Measurements from ENCODE around the gene PRKN.

Gene PRKN

DNA sequence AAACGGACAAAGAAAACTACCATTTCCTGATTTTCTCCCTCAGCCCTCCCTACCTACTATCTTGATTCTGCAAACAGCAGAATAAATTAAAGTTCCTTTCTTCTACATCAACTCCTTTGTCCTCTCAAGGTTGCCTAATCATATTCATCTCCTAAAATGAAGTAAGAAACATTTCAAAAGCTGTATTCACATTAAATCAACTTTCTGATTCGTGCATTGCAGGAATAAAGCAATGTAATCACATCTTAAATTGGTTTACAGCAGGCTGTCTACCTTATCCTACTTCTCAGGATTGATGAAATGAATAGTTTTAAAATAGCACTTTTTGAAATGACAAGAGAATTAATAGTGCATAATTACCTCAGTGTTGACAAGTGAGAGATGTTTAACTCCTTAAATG, 25.1 kb downstream of the PRKN start:
- H3K4me3 ChIP-seq (ENCODE audit: low read depth in 1 of 2, low read length in 2 of 2): no peak overlapping the region
- H3K4me1 ChIP-seq (ENCODE audit: control insufficient read depth in 1 of 2, insufficient read depth in 2 of 2, low read length in 2 of 2): peaks cover 0 to 9% of the 10 kb centered on the region in 2 donors
- no peak overlapping the region for H3K27ac ChIP-seq (ENCODE audit: low read depth, low read length)
- H3K27me3 ChIP-seq (ENCODE audit: control insufficient read depth in 1 of 2, insufficient read depth in 2 of 2, low read length in 2 of 2): no peaks in the 10 kb centered on the region
- no peaks in the 10 kb centered on the region for H3K9me3 ChIP-seq (ENCODE audit: control insufficient read depth in 1 of 2, low read length in 2 of 2)
- no peak overlapping the region for H3K9ac ChIP-seq (ENCODE audit: low read depth in 1 of 2, low read length in 2 of 2)
- no peaks in the 10 kb centered on the region for H3K36me3 ChIP-seq (ENCODE audit: control insufficient read depth in 1 of 2, insufficient read depth in 2 of 2, low read length in 2 of 2)

DNA sequence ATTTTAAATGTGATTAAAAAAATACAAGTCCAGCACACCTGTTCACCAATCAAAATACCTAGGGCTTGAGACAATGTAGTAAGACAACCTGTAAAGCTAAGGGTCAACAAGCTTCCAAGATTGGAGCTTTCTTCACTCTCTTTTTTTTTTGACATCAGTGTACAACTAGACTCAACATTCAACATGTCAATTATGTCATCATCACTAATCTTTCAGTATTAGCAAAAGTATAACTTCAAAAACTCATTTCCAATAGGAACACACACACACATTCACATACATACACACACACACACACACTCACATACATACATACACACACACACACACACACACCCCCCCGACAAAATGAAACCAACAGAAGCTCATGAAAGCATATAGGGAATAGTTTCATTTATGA, 26.0 kb downstream of the PRKN start:
- no peaks in the 10 kb centered on the region for H3K9me3 ChIP-seq (ENCODE audit: control insufficient read depth in 1 of 2, low read length in 2 of 2)
- H3K4me3 ChIP-seq (ENCODE audit: low read depth in 1 of 2, low read length in 2 of 2): no peak overlapping the region
- H3K4me1 ChIP-seq (ENCODE audit: control insufficient read depth in 1 of 2, insufficient read depth in 2 of 2, low read length in 2 of 2): peaks cover 0 to 9% of the 10 kb centered on the region in 2 donors
- no peaks in the 10 kb centered on the region for H3K36me3 ChIP-seq (ENCODE audit: control insufficient read depth in 1 of 2, insufficient read depth in 2 of 2, low read length in 2 of 2)
- H3K9ac ChIP-seq (ENCODE audit: low read depth in 1 of 2, low read length in 2 of 2): no peak overlapping the region
- H3K27me3 ChIP-seq (ENCODE audit: control insufficient read depth in 1 of 2, insufficient read depth in 2 of 2, low read length in 2 of 2): no peaks in the 10 kb centered on the region
- H3K27ac ChIP-seq (ENCODE audit: low read depth, low read length): no peak overlapping the region

DNA sequence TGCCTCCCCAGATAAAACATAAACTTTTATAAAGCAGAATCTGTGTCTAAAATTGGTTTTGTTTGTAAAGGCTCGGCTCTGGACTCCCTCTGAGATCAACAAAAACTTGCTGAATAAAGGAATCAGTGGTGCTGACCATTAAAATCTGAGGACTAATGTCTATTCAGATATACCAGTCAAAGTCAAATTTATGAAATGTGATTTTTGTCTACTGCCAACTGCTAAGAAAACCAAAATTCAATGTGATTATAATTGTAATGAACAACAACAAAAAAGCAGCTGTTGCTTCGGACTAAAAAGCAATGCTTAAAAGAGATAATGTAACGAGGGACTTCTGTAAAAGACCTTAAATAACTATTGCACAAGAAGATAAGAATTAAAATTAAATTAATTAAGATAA, 26.6 kb downstream of the PRKN start:
- H3K27ac ChIP-seq (ENCODE audit: low read depth, low read length): no peak overlapping the region
- no peaks in the 10 kb centered on the region for H3K36me3 ChIP-seq (ENCODE audit: control insufficient read depth in 1 of 2, insufficient read depth in 2 of 2, low read length in 2 of 2)
- no peaks in the 10 kb centered on the region for H3K9me3 ChIP-seq (ENCODE audit: control insufficient read depth in 1 of 2, low read length in 2 of 2)
- H3K4me1 ChIP-seq (ENCODE audit: control insufficient read depth in 1 of 2, insufficient read depth in 2 of 2, low read length in 2 of 2): peaks cover 0 to 9% of the 10 kb centered on the region in 2 donors
- no peak overlapping the region for H3K9ac ChIP-seq (ENCODE audit: low read depth in 1 of 2, low read length in 2 of 2)
- no peak overlapping the region for H3K4me3 ChIP-seq (ENCODE audit: low read depth in 1 of 2, low read length in 2 of 2)
- no peaks in the 10 kb centered on the region for H3K27me3 ChIP-seq (ENCODE audit: control insufficient read depth in 1 of 2, insufficient read depth in 2 of 2, low read length in 2 of 2)

DNA sequence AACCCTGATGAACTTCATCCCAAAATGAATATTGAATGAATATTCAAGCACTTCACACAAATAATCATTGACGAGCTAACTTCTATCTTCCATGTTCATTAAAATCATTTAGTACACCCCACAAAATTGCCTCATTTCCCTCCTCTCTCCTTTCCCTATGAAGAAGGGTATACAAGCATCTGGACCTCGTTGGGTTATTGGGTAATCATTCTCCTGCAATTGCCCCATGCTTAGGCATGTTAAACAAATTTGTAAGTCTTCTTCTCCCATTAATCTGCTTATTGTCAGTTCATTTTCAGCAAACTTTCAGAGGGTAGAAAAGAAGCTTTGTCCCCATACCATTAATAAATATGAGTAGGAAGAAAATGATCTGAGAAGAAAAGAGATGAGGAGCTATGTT, 27.6 kb downstream of the PRKN start:
- H3K9ac ChIP-seq (ENCODE audit: low read depth in 1 of 2, low read length in 2 of 2): no peak overlapping the region
- no peaks in the 10 kb centered on the region for H3K27me3 ChIP-seq (ENCODE audit: control insufficient read depth in 1 of 2, insufficient read depth in 2 of 2, low read length in 2 of 2)
- H3K27ac ChIP-seq (ENCODE audit: low read depth, low read length): no peak overlapping the region
- peaks cover 0 to 9% of the 10 kb centered on the region in 2 donors for H3K4me1 ChIP-seq (ENCODE audit: control insufficient read depth in 1 of 2, insufficient read depth in 2 of 2, low read length in 2 of 2)
- H3K36me3 ChIP-seq (ENCODE audit: control insufficient read depth in 1 of 2, insufficient read depth in 2 of 2, low read length in 2 of 2): no peaks in the 10 kb centered on the region
- H3K9me3 ChIP-seq (ENCODE audit: control insufficient read depth in 1 of 2, low read length in 2 of 2): no peaks in the 10 kb centered on the region
- no peak overlapping the region for H3K4me3 ChIP-seq (ENCODE audit: low read depth in 1 of 2, low read length in 2 of 2)

DNA sequence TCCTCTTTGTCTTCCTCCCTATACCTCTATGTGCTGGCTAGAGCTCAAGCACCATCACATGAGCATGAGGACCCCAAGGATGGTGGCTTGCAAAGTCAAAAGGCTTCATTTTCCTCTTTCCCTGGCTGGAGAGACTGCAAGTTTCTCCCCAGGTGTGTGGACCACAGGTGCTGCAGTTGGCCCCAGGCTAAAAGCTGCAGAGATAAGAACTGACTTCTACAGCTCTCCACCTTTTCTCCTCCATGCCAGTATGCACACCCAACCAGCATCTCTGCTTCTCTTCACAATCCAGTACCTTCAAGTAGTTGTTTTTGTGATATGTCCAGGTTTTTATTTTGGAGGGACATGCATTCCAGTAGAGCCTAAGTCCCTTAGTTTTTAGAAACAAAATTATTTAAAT, 29.1 kb downstream of the PRKN start:
- H3K9me3 ChIP-seq (ENCODE audit: control insufficient read depth in 1 of 2, low read length in 2 of 2): no peaks in the 10 kb centered on the region
- H3K27me3 ChIP-seq (ENCODE audit: control insufficient read depth in 1 of 2, insufficient read depth in 2 of 2, low read length in 2 of 2): no peaks in the 10 kb centered on the region
- peaks cover 0 to 9% of the 10 kb centered on the region in 2 donors for H3K4me1 ChIP-seq (ENCODE audit: control insufficient read depth in 1 of 2, insufficient read depth in 2 of 2, low read length in 2 of 2)
- no peak overlapping the region for H3K4me3 ChIP-seq (ENCODE audit: low read depth in 1 of 2, low read length in 2 of 2)
- no peak overlapping the region for H3K9ac ChIP-seq (ENCODE audit: low read depth in 1 of 2, low read length in 2 of 2)
- no peak overlapping the region for H3K27ac ChIP-seq (ENCODE audit: low read depth, low read length)
- no peaks in the 10 kb centered on the region for H3K36me3 ChIP-seq (ENCODE audit: control insufficient read depth in 1 of 2, insufficient read depth in 2 of 2, low read length in 2 of 2)

DNA sequence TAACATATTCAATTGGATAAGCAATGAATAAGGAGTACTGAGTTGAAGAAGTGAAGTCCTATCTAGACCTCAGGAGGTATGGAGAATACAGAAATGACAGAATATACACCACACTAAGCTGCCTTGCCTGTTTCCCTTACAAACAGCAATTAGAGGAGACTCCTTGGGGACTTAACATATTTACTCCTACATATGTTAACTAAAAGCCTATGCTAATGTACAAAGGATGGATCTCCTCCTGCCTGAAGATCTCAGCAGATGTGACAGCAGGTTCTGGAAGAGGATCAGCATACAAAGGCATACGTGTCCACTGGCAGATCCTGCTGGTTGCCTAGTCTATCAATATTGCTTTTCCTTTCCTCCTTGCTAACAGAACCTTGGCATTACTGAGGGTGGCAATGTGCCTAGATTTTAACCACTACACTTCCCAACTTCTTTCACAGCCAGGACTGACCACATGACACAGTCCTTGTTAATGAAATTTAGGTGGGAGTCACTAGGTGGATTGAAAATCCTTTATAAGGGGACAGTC, 29.6 kb downstream of the PRKN start:
- Histone ChIP-seq H3K9ac (ENCODE audit: low read depth in 1 of 2, low read length in 2 of 2) (no peak overlapping the region), H3K4me1 (ENCODE audit: control insufficient read depth in 1 of 2, insufficient read depth in 2 of 2, low read length in 2 of 2) (peaks cover 0 to 9% of the 10 kb centered on the region in 2 donors)

DNA sequence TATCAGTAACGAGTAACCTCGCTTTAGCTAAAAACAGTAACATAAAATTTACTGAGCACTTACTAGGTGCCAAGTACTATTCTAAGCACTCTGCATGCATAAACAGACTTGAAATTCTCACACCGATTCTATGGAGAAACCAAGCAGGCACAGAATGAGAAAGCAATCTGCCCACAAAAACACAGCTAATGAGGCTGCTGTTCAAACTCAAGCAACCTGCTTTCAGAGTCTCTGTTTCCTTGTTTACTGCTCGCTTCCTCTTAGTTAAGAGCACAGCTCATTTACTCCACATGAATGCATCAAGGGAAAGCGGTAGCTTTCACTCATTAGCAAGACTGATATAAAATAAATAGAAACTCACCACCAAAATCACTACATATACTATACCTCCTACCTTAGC, 37.4 kb downstream of the PRKN start:
- no peak overlapping the region for H3K27ac ChIP-seq (ENCODE audit: low read depth, low read length)
- no peak overlapping the region for H3K4me3 ChIP-seq (ENCODE audit: low read depth in 1 of 2, low read length in 2 of 2)
- no peaks in the 10 kb centered on the region for H3K36me3 ChIP-seq (ENCODE audit: control insufficient read depth in 1 of 2, insufficient read depth in 2 of 2, low read length in 2 of 2)
- H3K27me3 ChIP-seq (ENCODE audit: control insufficient read depth in 1 of 2, insufficient read depth in 2 of 2, low read length in 2 of 2): no peaks in the 10 kb centered on the region
- no peaks in the 10 kb centered on the region for H3K4me1 ChIP-seq (ENCODE audit: control insufficient read depth in 1 of 2, insufficient read depth in 2 of 2, low read length in 2 of 2)
- no peak overlapping the region for H3K9ac ChIP-seq (ENCODE audit: low read depth in 1 of 2, low read length in 2 of 2)
- H3K9me3 ChIP-seq (ENCODE audit: control insufficient read depth in 1 of 2, low read length in 2 of 2): no peaks in the 10 kb centered on the region

More for the DNA sequence above, 29.6 kb downstream of the PRKN start:
- H3K27ac ChIP-seq (ENCODE audit: low read depth, low read length): no peak overlapping the region
- H3K4me3 ChIP-seq (ENCODE audit: low read depth in 1 of 2, low read length in 2 of 2): no peak overlapping the region
- H3K27me3 ChIP-seq (ENCODE audit: control insufficient read depth in 1 of 2, insufficient read depth in 2 of 2, low read length in 2 of 2): no peaks in the 10 kb centered on the region
- no peaks in the 10 kb centered on the region for H3K9me3 ChIP-seq (ENCODE audit: control insufficient read depth in 1 of 2, low read length in 2 of 2)
- no peaks in the 10 kb centered on the region for H3K36me3 ChIP-seq (ENCODE audit: control insufficient read depth in 1 of 2, insufficient read depth in 2 of 2, low read length in 2 of 2)

DNA sequence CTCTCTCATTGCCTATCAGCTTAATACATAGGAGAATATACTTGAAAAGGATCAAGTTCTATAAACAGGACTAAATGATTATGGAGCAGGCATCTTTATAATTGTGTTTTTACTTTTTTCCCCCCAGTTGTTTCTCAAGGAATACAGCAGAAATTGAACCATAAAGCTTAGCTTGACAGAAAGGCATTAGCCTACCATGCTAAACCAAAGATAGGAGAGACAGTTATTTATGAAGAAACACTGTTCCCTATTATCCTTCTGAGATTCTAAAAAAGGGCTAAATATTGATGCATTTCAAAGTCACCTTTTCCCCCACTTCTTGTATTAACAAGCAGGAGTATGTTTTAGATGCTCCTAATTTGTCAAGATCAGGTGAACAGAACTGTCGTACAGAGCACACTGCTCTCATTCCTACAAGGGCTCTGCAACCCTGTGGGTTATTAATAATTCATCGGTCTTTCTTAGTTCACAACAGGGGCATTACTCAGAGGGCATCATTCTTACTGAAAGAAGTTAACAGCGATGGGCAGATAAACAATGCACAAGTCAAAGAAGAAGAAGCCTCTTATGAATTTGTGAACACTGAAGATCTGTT, 38.7 kb downstream of the PRKN start:
- Histone ChIP-seq H3K4me3 (ENCODE audit: low read depth in 1 of 2, low read length in 2 of 2) (no peak overlapping the region), H3K9ac (ENCODE audit: low read depth in 1 of 2, low read length in 2 of 2) (no peak overlapping the region), H3K4me1 (ENCODE audit: control insufficient read depth in 1 of 2, insufficient read depth in 2 of 2, low read length in 2 of 2) (peaks cover 0 to 5% of the 10 kb centered on the region in 2 donors), H3K9me3 (ENCODE audit: control insufficient read depth in 1 of 2, low read length in 2 of 2) (no peaks in the 10 kb centered on the region), H3K27me3 (ENCODE audit: control insufficient read depth in 1 of 2, insufficient read depth in 2 of 2, low read length in 2 of 2) (no peaks in the 10 kb centered on the region), H3K27ac (ENCODE audit: low read depth, low read length) (no peak overlapping the region), H3K36me3 (ENCODE audit: control insufficient read depth in 1 of 2, insufficient read depth in 2 of 2, low read length in 2 of 2) (no peaks in the 10 kb centered on the region)

DNA sequence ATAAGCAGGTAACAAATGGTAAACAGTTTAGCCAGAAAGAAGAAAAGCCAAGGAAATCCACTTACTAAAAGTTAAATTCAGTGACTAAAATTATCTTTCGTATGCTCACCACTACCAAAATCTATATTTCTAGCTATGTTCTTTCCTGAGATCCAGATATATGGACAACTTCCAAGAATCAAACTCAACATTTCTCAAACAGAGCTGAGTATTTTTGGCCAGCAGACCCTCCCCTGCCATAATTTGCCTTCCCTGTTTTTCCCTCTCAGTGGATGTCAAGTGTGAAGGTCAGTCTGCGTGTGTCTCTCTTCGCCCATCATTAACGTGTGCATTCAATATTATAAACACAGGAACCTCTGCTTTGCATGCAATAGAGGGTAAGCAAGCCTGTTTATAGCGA, 42.0 kb downstream of the PRKN start:
- H3K4me1 ChIP-seq (ENCODE audit: control insufficient read depth in 1 of 2, insufficient read depth in 2 of 2, low read length in 2 of 2): peaks cover 3 to 19% of the 10 kb centered on the region in 2 donors
- H3K27me3 ChIP-seq (ENCODE audit: control insufficient read depth in 1 of 2, insufficient read depth in 2 of 2, low read length in 2 of 2): no peaks in the 10 kb centered on the region
- H3K9ac ChIP-seq (ENCODE audit: low read depth in 1 of 2, low read length in 2 of 2): no peak overlapping the region

DNA sequence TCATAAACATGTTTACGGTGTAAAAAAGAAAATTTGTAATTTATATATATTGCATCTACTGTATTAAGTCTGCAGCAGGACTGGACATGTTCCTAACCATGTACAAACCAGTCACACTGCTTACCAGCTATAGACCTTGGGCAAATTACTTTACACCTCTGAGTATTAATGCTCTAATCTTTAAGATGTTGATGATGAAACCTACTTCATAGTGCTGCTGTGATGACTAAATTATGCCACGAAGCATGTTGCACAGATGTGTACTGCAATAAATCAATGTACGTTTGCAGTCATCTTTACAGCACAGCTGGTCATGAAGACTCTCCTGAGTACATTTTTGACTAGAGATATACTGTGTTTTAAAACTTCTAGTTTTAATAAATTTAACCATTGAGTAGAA, 42.6 kb downstream of the PRKN start:
- no peak overlapping the region for H3K27ac ChIP-seq (ENCODE audit: low read depth, low read length)
- no peaks in the 10 kb centered on the region for H3K27me3 ChIP-seq (ENCODE audit: control insufficient read depth in 1 of 2, insufficient read depth in 2 of 2, low read length in 2 of 2)
- H3K36me3 ChIP-seq (ENCODE audit: control insufficient read depth in 1 of 2, insufficient read depth in 2 of 2, low read length in 2 of 2): no peaks in the 10 kb centered on the region
- H3K4me1 ChIP-seq (ENCODE audit: control insufficient read depth in 1 of 2, insufficient read depth in 2 of 2, low read length in 2 of 2): peaks cover 3 to 21% of the 10 kb centered on the region in 2 donors
- peaks cover 3 to 4% of the 10 kb centered on the region in 2 donors for H3K9me3 ChIP-seq (ENCODE audit: control insufficient read depth in 1 of 2, low read length in 2 of 2)
- H3K9ac ChIP-seq (ENCODE audit: low read depth in 1 of 2, low read length in 2 of 2): no peak overlapping the region
- no peak overlapping the region for H3K4me3 ChIP-seq (ENCODE audit: low read depth in 1 of 2, low read length in 2 of 2)

More for the DNA sequence above, 42.0 kb downstream of the PRKN start:
- Histone ChIP-seq H3K9me3 (ENCODE audit: control insufficient read depth in 1 of 2, low read length in 2 of 2) (peaks cover 3 to 4% of the 10 kb centered on the region in 2 donors), H3K27ac (ENCODE audit: low read depth, low read length) (no peak overlapping the region), H3K4me3 (ENCODE audit: low read depth in 1 of 2, low read length in 2 of 2) (no peak overlapping the region), H3K36me3 (ENCODE audit: control insufficient read depth in 1 of 2, insufficient read depth in 2 of 2, low read length in 2 of 2) (no peaks in the 10 kb centered on the region)
